Ovary (tissue), 9 donors: ENCODE measurements around the gene POLR3F. TPM values are rescaled to one million over a fixed set of nuclear protein-coding genes. Genes with fewer than 3 reads are reported as not detected.
A peak's percentile ranks its signal among the peaks of the same experiment; 100 is the strongest.

Experiments used
- DNase-seq, 5 donors: peaks; one replicate each; pipeline ENCODE4 v3.0.0-alpha.2; 2019 to 2020
- H3K27ac ChIP-seq, 2 donors: fragments of 200-600 bp; one replicate each; pipeline versions ENCODE4 v1.5.1 to v1.8.0; 2019 to 2022
- H3K27me3 ChIP-seq: fragments of 200-600 bp; one replicate; pipeline ENCODE4 v1.8.0; 2022
- H3K36me3 ChIP-seq: fragments of 200-600 bp; sonication (generic); one replicate; pipeline ENCODE4 v1.5.1; 2019
- H3K4me1 ChIP-seq: one replicate; pipeline ENCODE4 v1.8.1; 2013; ENCODE audit warnings: mild to moderate bottlenecking, moderate library complexity; ENCODE audit not compliant: insufficient read depth
- H3K4me3 ChIP-seq: fragments of 200-600 bp; sonication (generic); one replicate; pipeline ENCODE4 v1.5.1; 2017
- H3K9me3 ChIP-seq, 2 donors: fragments of 200-600 bp in 1 of 2; sonication (generic) in 1 of 2; one replicate each; pipeline versions ENCODE4 v1.5.1 to v1.8.1; 2013 to 2019; ENCODE audit warnings: mild to moderate bottlenecking in 1 of 2, moderate library complexity in 1 of 2
- EP300 ChIP-seq: sonication (generic); formaldehyde crosslinking; IDR thresholded peaks from one replicate; pipeline ENCODE4 v1.6.1; 2017; ENCODE audit warnings: antibody characterized with exemption
- POLR2A ChIP-seq: fragments of 450-650 bp; IDR thresholded peaks from one replicate; pipeline ENCODE4 v1.6.1; 2017; ENCODE audit warnings: antibody characterized with exemption, mild to moderate bottlenecking, moderate library complexity
- WGBS, 3 donors: extraction: QIAGEN DNeasy Blood & Tissue Kit in 1 of 3; methylation state at CpG; one replicate each; pipeline versions ENCODE4 v1.1.5 to v1.1.7; 2013 to 2017; 5-methylcytosine and 5-hydroxymethylcytosine counted together
- intact Hi-C, 4 donors: fragments of 100-400 bp; cut with DNase I; formaldehyde crosslinking; loops; one replicate each; pipeline versions ENCODE4 v1.11.0 to v1.15.1; 2022 to 2023
- microRNA counts: library from miRNA; unstranded; fragments of <30 nt; microRNA quantifications from one replicate; lab custom pipeline; 2016
- microRNA-seq, 3 donors: library from miRNA; unstranded; fragments of <30 nt; microRNA quantifications; one replicate each; pipeline versions ENCODE4 to v1.2.0, GENCODE V29; 2019 to 2020
- polyA plus RNA-seq, 2 donors: library from polyadenylated mRNA; stranded (reverse); fragments of 200-250 nt in 1 of 2; fragments of 350-450 nt in 1 of 2; fragmentation: Illumina TruSeq in 1 of 2; extraction: RNeasy Lipid Tissue Mini Kit (QIAGEN cat#74804) in 1 of 2; gene quantifications; one replicate each; pipeline ENCODE4 v1.2.3, GENCODE V29; 2013 to 2014
- small RNA-seq: library from RNA; depleted of rRNA; stranded (forward); fragments of <200 nt; gene quantifications from one replicate; pipeline ENCODE3, GENCODE V24; 2016
- total RNA-seq, 7 donors: library from RNA; depleted of rRNA in 2 of 7; stranded (reverse); fragments of >200 nt in 2 of 7; fragmentation: NEBNext Ultra II Directional in 3 of 7; extraction: Animal tissue kit (Norgen Biotek cat#: 25700) in 3 of 7; gene quantifications; one replicate each; pipeline versions ENCODE4 v1.1.0 to v1.2.4, GENCODE V29; 2016 to 2023
- TF ChIP-seq, protein P1 (sequence below), 3 donors: fragments of 450-650 bp in 2 of 3; fragments of 200-600 bp in 1 of 3; IDR thresholded peaks; one replicate each; pipeline versions ENCODE4 v1.5.1 to v1.8.0; 2016 to 2022; ENCODE audit warnings: antibody characterized with exemption in 3 of 3, mild to moderate bottlenecking in 1 of 3
- donor health status: DM: no; HTN: no; CAD: no; lungs with moderate emphysema.
- donor health status: DM: no; HTN: no; CAD: no.
- donor health status: Bipolar disorder and iron deficiency.
- donor health status: DM: yes; HTN: yes; CAD: no.
- donor health status: DM: no; HTN: no; CAD: no.
- donor health status: DM: yes; HTN: yes; CAD: no.

POLR3F gene
- total and polyA plus RNA-seq, 9 donors: 6.5 to 13.2 (median 9.0) TPM

DNA sequence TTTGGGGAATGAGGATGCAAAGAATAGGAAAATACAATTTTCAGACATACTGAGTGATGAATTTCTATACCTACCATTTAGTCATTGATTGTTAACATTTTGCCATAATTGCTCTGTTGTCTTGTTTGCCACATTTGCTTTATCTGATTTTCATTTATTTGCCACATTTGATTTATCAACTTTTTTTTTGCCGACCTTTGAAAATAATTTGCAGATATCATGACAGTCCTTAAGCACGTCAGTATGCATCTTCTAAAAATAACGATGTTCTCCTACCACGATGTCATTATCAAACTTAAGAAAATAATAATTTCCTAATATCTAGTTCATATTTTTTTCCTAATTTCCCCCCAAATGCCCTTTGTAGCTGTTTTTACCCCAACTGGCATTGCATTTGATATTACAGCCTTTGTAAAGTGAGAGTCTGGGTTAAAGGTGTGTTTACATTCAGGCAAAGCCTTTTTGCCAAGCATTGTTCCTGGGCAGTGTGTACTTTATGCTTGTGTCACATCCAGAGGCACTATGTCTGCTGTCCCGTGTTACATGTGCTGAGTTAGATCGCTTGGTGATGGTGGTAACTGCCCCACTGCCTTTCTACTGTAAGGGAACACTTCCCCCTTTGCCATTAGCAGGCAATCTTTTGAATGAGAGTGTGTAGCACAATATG lies 66.9 kb downstream of the POLR3F start:
- no peaks in the 10 kb centered on the region for H3K4me1 ChIP-seq

More for the DNA sequence above, 66.9 kb downstream of the POLR3F start:
- WGBS, 3 donors: 82 to 89% (median 84%) methylated on average over 6 of the region's 6 CpGs
- TF ChIP-seq EP300 (no peak), POLR2A (no peak)
- TF ChIP-seq, protein P1, sequence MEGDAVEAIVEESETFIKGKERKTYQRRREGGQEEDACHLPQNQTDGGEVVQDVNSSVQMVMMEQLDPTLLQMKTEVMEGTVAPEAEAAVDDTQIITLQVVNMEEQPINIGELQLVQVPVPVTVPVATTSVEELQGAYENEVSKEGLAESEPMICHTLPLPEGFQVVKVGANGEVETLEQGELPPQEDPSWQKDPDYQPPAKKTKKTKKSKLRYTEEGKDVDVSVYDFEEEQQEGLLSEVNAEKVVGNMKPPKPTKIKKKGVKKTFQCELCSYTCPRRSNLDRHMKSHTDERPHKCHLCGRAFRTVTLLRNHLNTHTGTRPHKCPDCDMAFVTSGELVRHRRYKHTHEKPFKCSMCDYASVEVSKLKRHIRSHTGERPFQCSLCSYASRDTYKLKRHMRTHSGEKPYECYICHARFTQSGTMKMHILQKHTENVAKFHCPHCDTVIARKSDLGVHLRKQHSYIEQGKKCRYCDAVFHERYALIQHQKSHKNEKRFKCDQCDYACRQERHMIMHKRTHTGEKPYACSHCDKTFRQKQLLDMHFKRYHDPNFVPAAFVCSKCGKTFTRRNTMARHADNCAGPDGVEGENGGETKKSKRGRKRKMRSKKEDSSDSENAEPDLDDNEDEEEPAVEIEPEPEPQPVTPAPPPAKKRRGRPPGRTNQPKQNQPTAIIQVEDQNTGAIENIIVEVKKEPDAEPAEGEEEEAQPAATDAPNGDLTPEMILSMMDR (IDR thresholded peaks at IDR 0.05): no peak
- H3K27me3 ChIP-seq: no peaks in the 10 kb centered on the region
- H3K27ac ChIP-seq: no peak overlapping the region
- no peaks in the 10 kb centered on the region for H3K9me3 ChIP-seq
- intact Hi-C loops: no loop called here
- DNase-seq: no peak
- no peaks in the 10 kb centered on the region for H3K36me3 ChIP-seq
- no peak overlapping the region for H3K4me3 ChIP-seq

MicroRNAs within 50 kb of the gene (microRNA counts, 767-probe panel; counts per million panel counts)
- 530 counts per million, percentile 78 among the panel's probes with 10 or more counts for microRNA hsa-miR-3192 (lab: Ali Mortazavi, UCI)

Small RNA genes within 50 kb of the gene (microRNA-seq; reads per million reads assigned to microRNA genes)
- gene MIR3192: 0 to 0.16 (median 0) reads per million in 3 donors

Small RNA genes within 50 kb of the gene (small RNA-seq; reads per million reads assigned to genes)
- gene MIR3192: not detected
- not detected for gene RNA5SP476

Other genes with a start within 250 kb of the POLR3F start
- gene ZNF133, start 178.9 kb upstream of the POLR3F start, total RNA-seq: 10 to 100 TPM; 13.4 to 20.0 (median 15.1) TPM
- gene ZNF133, start 178.9 kb upstream of the POLR3F start, polyA plus RNA-seq: 10 to 100 TPM; 12.8 to 13.6 TPM
- 1 to 10 TPM; 3.1 to 6.5 (median 3.9) TPM for gene DZANK1, start 360 bp upstream of the POLR3F start, total RNA-seq
- gene DZANK1, start 360 bp upstream of the POLR3F start, polyA plus RNA-seq: 1 to 10 TPM; 2.2 to 3.0 TPM
- 10 to 100 TPM; 10.6 to 13.3 (median 11.8) TPM for gene RBBP9, start 29.8 kb downstream of the POLR3F start, total RNA-seq
- gene RBBP9, start 29.8 kb downstream of the POLR3F start, polyA plus RNA-seq: 10 to 100 TPM in 1 of 2 donors, 1 to 10 TPM in 1; 6.9 to 26.0 TPM
- 10 to 100 TPM; 25.2 to 48.0 (median 35.9) TPM for gene SEC23B, start 40.5 kb downstream of the POLR3F start, total RNA-seq
- 10 to 100 TPM; 11.2 to 47.6 TPM for gene SEC23B, start 40.5 kb downstream of the POLR3F start, polyA plus RNA-seq
- gene SMIM26, start 100.0 kb downstream of the POLR3F start, total RNA-seq: 100 to 1,000 TPM in 2 of 7 donors, 10 to 100 TPM in 5; 65.7 to 253 (median 89.4) TPM
- gene SMIM26, start 100.0 kb downstream of the POLR3F start, polyA plus RNA-seq: 100 to 1,000 TPM; 166 to 205 TPM
- gene DTD1, start 120.7 kb downstream of the POLR3F start, total RNA-seq: 10 to 100 TPM; 12.4 to 36.5 (median 23.6) TPM
- 10 to 100 TPM; 19.2 to 22.1 TPM for gene DTD1, start 120.7 kb downstream of the POLR3F start, polyA plus RNA-seq